Ascending aorta (tissue), 2 donors: Measurements from ENCODE around the gene ZBTB33. TPM values are rescaled to one million over a fixed set of nuclear protein-coding genes. Genes with fewer than 3 reads are reported as not detected.

Experiments
- DNase-seq, 2 donors: peaks; one replicate each; pipeline ENCODE4 v3.0.0-alpha.2; 2019; ENCODE audit warnings: low spot score in 2 of 2
- H3K27ac ChIP-seq, 2 donors: fragments of 200-600 bp; sonication (generic); one replicate each; pipeline ENCODE4 v1.5.1; 2016 to 2017; ENCODE audit warnings: mild to moderate bottlenecking in 1 of 2
- H3K27me3 ChIP-seq: fragments of 200-600 bp; sonication (generic); one replicate; pipeline ENCODE4 v1.5.1; 2017
- H3K36me3 ChIP-seq, 2 donors: fragments of 200-600 bp; sonication (generic); one replicate each; pipeline ENCODE4 v1.5.1; 2016
- H3K4me1 ChIP-seq, 2 donors: fragments of 200-600 bp; sonication (generic); one replicate each; pipeline ENCODE4 v1.5.1; 2016 to 2017; ENCODE audit warnings: mild to moderate bottlenecking in 1 of 2
- H3K4me3 ChIP-seq, 2 donors: fragments of 200-600 bp; sonication (generic); one replicate each; pipeline ENCODE4 v1.5.1; 2016 to 2017; ENCODE audit warnings: mild to moderate bottlenecking in 1 of 2
- H3K9me3 ChIP-seq, 2 donors: fragments of 200-600 bp; sonication (generic); one replicate each; pipeline ENCODE4 v1.5.1; 2016
- intact Hi-C: fragments of 100-400 bp; cut with DNase I; formaldehyde crosslinking; loops from one replicate; pipeline ENCODE4 v1.15.1; 2023
- total RNA-seq: library from RNA; depleted of rRNA; stranded (reverse); fragments of >200 nt; gene quantifications from one replicate; pipeline ENCODE4 v1.1.0, GENCODE V29; 2016
- TF ChIP-seq, protein P1 (sequence below), 3 experiments: fragments of 200-600 bp in 2 of 3; fragments of 450-650 bp in 1 of 3; sonication (generic) in 2 of 3; IDR thresholded peaks; one replicate each; pipeline ENCODE4 v1.5.1; 2016 to 2019; ENCODE audit warnings: antibody characterized with exemption in 3 of 3, mild to moderate bottlenecking in 1 of 3, moderate library complexity in 1 of 3

The ZBTB33 gene
- total RNA-seq, 1 donor from 2014 or later: 3.6 TPM

DNA sequence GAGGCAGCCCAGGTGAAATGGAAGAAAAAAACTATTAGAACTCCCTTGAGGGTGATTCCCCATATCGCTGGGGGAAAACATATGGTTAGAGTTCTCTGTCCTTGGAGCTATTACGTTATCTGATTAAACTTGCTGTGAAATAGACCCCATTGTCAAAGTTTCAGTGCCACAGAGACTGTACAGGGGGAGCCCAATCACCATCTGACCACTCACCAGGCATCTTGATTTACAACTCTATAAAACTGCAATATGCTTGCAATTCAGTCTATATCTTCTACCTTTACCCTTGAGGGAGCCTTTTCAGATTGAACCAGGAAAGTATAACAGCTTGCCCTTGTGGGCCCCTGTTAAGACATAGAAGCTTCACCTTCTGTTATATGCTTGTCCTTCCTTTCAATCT is 42.4 kb downstream of the ZBTB33 start:
- Histone ChIP-seq H3K36me3 (no peaks in the 10 kb centered on the region), H3K27ac (no peak overlapping the region), H3K4me1 (no peaks in the 10 kb centered on the region), H3K9me3 (no peaks in the 10 kb centered on the region), H3K27me3 (no peaks in the 10 kb centered on the region), H3K4me3 (no peak overlapping the region)
- DNase-seq: no peak
- TF ChIP-seq, protein P1, sequence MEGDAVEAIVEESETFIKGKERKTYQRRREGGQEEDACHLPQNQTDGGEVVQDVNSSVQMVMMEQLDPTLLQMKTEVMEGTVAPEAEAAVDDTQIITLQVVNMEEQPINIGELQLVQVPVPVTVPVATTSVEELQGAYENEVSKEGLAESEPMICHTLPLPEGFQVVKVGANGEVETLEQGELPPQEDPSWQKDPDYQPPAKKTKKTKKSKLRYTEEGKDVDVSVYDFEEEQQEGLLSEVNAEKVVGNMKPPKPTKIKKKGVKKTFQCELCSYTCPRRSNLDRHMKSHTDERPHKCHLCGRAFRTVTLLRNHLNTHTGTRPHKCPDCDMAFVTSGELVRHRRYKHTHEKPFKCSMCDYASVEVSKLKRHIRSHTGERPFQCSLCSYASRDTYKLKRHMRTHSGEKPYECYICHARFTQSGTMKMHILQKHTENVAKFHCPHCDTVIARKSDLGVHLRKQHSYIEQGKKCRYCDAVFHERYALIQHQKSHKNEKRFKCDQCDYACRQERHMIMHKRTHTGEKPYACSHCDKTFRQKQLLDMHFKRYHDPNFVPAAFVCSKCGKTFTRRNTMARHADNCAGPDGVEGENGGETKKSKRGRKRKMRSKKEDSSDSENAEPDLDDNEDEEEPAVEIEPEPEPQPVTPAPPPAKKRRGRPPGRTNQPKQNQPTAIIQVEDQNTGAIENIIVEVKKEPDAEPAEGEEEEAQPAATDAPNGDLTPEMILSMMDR (IDR thresholded peaks at IDR 0.05): no peak
- intact Hi-C loops: no loop called here

DNA sequence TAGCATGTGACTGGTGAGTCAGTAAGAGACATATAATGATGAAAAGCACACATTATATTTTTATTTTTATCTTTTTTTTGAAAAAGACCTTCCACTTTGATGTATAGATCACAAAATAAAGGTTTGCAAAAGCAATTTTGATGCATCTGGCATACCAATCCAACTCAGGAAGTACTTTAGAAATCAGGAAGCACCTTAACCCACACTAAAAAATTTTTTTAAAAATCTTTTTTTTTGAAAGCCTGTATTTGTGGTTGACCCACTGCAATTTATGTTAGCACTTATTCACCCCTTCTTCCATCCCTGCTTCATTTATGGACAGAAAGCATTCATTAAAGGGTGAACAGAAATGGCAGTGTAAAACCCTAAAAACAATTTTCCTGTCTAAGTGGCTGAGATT is 44.0 kb downstream of the ZBTB33 start:
- Histone ChIP-seq H3K4me3 (no peak overlapping the region), H3K4me1 (no peaks in the 10 kb centered on the region), H3K27ac (no peak overlapping the region), H3K9me3 (no peaks in the 10 kb centered on the region), H3K36me3 (no peaks in the 10 kb centered on the region), H3K27me3 (no peaks in the 10 kb centered on the region)
- intact Hi-C loops: no loop called here
- DNase-seq: no peak
- TF ChIP-seq, protein P1 (IDR thresholded peaks at IDR 0.05): no peak

DNA sequence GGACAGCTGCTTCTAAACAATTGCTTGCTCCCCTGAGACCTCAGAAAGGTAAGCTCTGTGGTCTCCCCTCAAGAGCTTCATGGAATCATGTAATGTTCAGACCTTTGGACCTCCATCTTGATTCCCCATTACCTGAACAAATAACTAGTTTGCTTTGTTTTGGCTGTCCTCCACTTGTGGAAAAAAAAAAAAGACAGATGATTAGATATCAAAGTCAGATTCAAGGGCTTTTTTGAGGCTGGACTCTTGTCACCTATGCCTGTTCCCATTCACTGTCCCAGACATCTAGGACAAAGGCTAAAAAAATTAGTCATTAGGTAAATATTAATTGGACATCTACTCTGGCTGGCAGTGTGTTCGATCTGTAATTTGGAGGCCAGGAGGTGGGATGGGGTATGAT is 47.3 kb downstream of the ZBTB33 start:
- TF ChIP-seq, protein P1 (IDR thresholded peaks at IDR 0.05): no peak
- no peaks in the 10 kb centered on the region for H3K36me3 ChIP-seq
- no peak overlapping the region for H3K4me3 ChIP-seq
- no peak overlapping the region for H3K27ac ChIP-seq
- H3K4me1 ChIP-seq: no peaks in the 10 kb centered on the region
- intact Hi-C loops: no loop called here
- H3K27me3 ChIP-seq: no peaks in the 10 kb centered on the region
- H3K9me3 ChIP-seq: no peaks in the 10 kb centered on the region
- no peak for DNase-seq

DNA sequence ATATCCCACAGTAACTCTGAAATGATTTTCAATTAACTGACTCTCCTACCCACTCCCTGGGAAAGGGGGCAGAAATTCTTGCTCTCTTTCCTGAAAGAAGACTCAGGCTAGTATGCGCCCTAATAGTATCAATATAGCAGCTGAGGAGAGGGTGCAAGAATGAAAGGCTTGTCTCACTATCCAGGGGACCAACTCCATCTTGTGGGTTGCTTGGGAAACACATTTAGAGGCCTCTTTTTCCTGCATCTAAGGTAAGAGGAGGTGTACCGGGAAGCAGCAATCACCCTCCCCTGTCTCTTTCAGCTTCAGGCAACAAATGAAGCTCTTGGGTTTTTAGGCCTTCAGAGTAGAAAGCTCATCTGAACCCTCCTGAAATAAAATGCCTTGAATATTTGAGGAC is 49.3 kb downstream of the ZBTB33 start:
- intact Hi-C loops: no loop called here
- Histone ChIP-seq H3K27me3 (no peaks in the 10 kb centered on the region), H3K4me3 (no peak overlapping the region), H3K27ac (no peak overlapping the region), H3K4me1 (no peaks in the 10 kb centered on the region), H3K9me3 (no peaks in the 10 kb centered on the region), H3K36me3 (no peaks in the 10 kb centered on the region)
- no peak for DNase-seq
- TF ChIP-seq, protein P1 (IDR thresholded peaks at IDR 0.05): no peak

DNA sequence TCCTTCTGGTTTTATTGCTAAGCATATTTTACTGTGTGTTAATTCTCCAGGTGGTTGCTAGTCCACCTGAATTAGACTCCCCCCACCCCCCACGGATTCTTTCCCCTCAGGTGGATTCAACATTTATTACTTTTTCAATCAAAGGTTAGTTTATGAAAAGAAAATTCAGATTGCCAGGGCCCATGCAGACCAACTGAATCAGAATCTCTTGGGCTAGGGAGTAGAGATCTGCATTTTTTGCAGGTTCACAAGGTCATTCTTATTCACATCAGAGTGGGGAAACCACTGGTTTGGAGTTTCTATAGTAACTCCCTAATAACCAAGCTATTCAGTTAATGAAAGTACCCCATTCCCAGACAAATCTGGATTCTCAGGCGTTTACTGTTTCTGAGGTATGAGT is 50.9 kb downstream of the ZBTB33 start:
- Histone ChIP-seq H3K4me3 (no peak overlapping the region), H3K36me3 (no peaks in the 10 kb centered on the region), H3K9me3 (no peaks in the 10 kb centered on the region), H3K4me1 (no peaks in the 10 kb centered on the region), H3K27ac (no peak overlapping the region), H3K27me3 (no peaks in the 10 kb centered on the region)
- TF ChIP-seq, protein P1 (IDR thresholded peaks at IDR 0.05): no peak
- intact Hi-C loops: no loop called here
- DNase-seq: no peak

DNA sequence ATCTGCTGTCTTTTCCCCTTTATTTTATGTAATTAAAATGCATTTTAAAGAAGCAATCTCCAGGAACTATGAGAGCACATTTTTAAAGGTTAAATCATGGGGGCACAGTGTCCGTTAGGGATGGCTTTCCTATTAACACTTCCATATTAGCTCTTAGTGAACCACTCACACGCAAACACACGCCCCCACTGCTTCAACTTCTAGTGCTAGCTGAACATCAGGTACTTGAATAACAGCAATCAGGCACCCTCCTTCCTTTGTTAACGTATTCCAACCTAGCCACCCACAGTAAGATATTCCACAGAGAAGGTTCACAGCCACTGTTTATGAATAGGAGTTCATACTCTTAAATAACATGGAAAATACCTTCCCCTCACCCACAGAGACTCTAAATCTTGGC is 51.3 kb downstream of the ZBTB33 start:
- Histone ChIP-seq H3K27ac (no peak overlapping the region), H3K36me3 (no peaks in the 10 kb centered on the region), H3K4me1 (no peaks in the 10 kb centered on the region), H3K9me3 (no peaks in the 10 kb centered on the region), H3K4me3 (no peak overlapping the region), H3K27me3 (no peaks in the 10 kb centered on the region)
- intact Hi-C loops: no loop called here
- no peak for DNase-seq
- TF ChIP-seq, protein P1 (IDR thresholded peaks at IDR 0.05): no peak
